Gastroesophageal sphincter (tissue), 4 donors: ENCODE results near the gene ACTN4. TPM values are rescaled to one million over a fixed set of nuclear protein-coding genes. Genes with fewer than 3 reads are reported as not detected.

Experiments
- ATAC-seq: fragments of 150-250 bp; one replicate; pipeline ENCODE4 v1.9.1; 2016; ENCODE audit warnings: mild to moderate bottlenecking, moderate library complexity
- H3K27ac ChIP-seq, 4 donors: fragments of 200-600 bp; sonication (generic) in 3 of 4; 1 replicate in 3 of 4; 2 replicates in 1 of 4; pipeline ENCODE4 v1.5.1; 2016 to 2019
- H3K27me3 ChIP-seq: fragments of 200-600 bp; sonication (generic); one replicate; pipeline ENCODE4 v1.5.1; 2019
- H3K36me3 ChIP-seq, 2 donors: fragments of 200-600 bp; sonication (generic); one replicate each; pipeline ENCODE4 v1.5.1; 2019; ENCODE audit warnings: control low read depth in 1 of 2
- H3K4me1 ChIP-seq, 3 donors: fragments of 200-600 bp; sonication (generic); 1 replicate in 2 of 3; 2 replicates in 1 of 3; pipeline ENCODE4 v1.5.1; 2016 to 2019; ENCODE audit warnings: control low read depth in 2 of 3
- H3K4me3 ChIP-seq, 2 donors: fragments of 200-600 bp; sonication (generic); one replicate each; pipeline ENCODE4 v1.5.1; 2019; ENCODE audit warnings: mild to moderate bottlenecking in 1 of 2, moderate library complexity in 1 of 2
- H3K9me3 ChIP-seq, 3 donors: fragments of 200-600 bp; sonication (generic); one replicate each; pipeline ENCODE4 v1.5.1; 2017 to 2019; ENCODE audit warnings: control low read depth in 2 of 3
- CTCF ChIP-seq, 4 experiments: fragments of 200-600 bp in 2 of 4; fragments of 450-650 bp in 2 of 4; sonication (generic) in 1 of 4; IDR thresholded peaks; one replicate each; pipeline ENCODE4 v1.5.1; 2017 to 2019; ENCODE audit warnings: antibody characterized with exemption in 4 of 4, mild to moderate bottlenecking in 2 of 4, moderate library complexity in 2 of 4
- EP300 ChIP-seq: sonication (generic); formaldehyde crosslinking; IDR thresholded peaks from one replicate; pipeline ENCODE4 v1.6.1; 2017; ENCODE audit warnings: antibody characterized with exemption, mild to moderate bottlenecking
- POLR2A ChIP-seq, 2 donors: fragments of 450-650 bp; IDR thresholded peaks; one replicate each; pipeline ENCODE4 v1.6.1; 2017; ENCODE audit warnings: antibody characterized with exemption in 2 of 2, mild to moderate bottlenecking in 2 of 2, moderate library complexity in 1 of 2
- POLR2AphosphoS5 ChIP-seq: sonication (generic); formaldehyde crosslinking; IDR thresholded peaks from one replicate; pipeline ENCODE4 v1.6.1; 2017; ENCODE audit warnings: antibody characterized with exemption
- WGBS, 2 donors: methylation state at CpG; one replicate each; pipeline ENCODE4 v1.1.5; 2018; ENCODE audit warnings: low coverage in 1 of 2; 5-methylcytosine and 5-hydroxymethylcytosine counted together
- total RNA-seq, 4 donors: library from RNA; depleted of rRNA; stranded (reverse); fragments of >200 nt; gene quantifications; one replicate each; pipeline ENCODE4 v1.1.0, GENCODE V29; 2016

Gene ACTN4
- total RNA-seq, 4 donors from 2014 or later = 337 to 938 (median 507) TPM

GRCh38 chr19:38682195-38682867 lies 34.9 kb downstream of the ACTN4 start:
- Histone ChIP-seq H3K9me3 (no peaks in the 10 kb centered on the region), H3K4me1 (peaks cover 29 to 100% (median 53%) of the 10 kb centered on the region in 3 donors), H3K27ac (peak overlapping the region; percentile 92 to 97 (median 94)), H3K36me3 (no peaks in the 10 kb centered on the region), H3K27me3 (no peaks in the 10 kb centered on the region), H3K4me3 (no peak overlapping the region)
- 89% methylated on average over 5 to 11 of the region's 11 CpGs for WGBS, 2 donors
- TF ChIP-seq CTCF (IDR thresholded peaks at IDR 0.05) (no peak), POLR2AphosphoS5 (no peak), EP300 (no peak), POLR2A (IDR thresholded peaks at IDR 0.05) (no peak)
- ATAC-seq = no peak

DNA sequence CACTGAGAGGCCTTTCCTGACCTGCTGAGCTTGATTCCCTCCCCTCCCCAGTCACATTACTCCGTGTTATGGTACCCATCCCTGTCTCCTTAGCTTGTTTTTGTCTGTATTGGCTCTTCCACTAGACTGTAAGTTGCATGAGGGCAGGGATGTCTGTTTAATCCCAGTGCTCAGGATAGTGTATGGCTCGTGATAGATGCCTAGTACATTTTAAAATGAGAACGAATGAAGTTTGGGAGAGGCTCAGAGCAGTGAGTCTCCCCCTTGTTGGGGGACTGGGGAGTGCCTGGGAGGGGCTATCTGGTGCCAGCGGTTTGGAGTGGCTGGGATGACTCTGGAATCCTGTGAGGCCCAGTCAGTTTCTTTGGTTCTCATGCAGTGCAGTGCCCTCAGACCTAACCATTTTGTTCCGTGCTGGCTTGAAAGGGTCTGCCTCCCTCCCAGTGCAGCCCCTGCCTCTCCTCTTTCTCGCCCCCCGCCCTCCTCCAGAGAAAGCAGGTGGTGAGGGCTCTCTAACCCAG lies 35.5 kb downstream of the ACTN4 start:
- no peak for TF ChIP-seq POLR2AphosphoS5
- TF ChIP-seq POLR2A (IDR thresholded peaks at IDR 0.05) = no peak
- no peak for TF ChIP-seq EP300
- ATAC-seq = no peak
- H3K4me1 ChIP-seq = peaks cover 29 to 100% (median 51%) of the 10 kb centered on the region in 3 donors
- H3K27ac ChIP-seq = peak overlapping the region; percentile 92 to 97 (median 94)
- H3K9me3 ChIP-seq = no peaks in the 10 kb centered on the region
- 70% methylated on average over 1 to 2 of the region's 7 CpGs for WGBS, 2 donors
- H3K4me3 ChIP-seq = no peak overlapping the region
- no peaks in the 10 kb centered on the region for H3K27me3 ChIP-seq
- no peaks in the 10 kb centered on the region for H3K36me3 ChIP-seq

- WGBS, 2 donors = 12% methylated on average over 5 of the region's 10 CpGs; no CpG with 5 or more reads in 1 of the 2 donors
- Histone ChIP-seq H3K27me3 (no peaks in the 10 kb centered on the region), H3K4me1 (peaks cover 29 to 100% (median 54%) of the 10 kb centered on the region in 3 donors), H3K36me3 (no peaks in the 10 kb centered on the region), H3K9me3 (no peaks in the 10 kb centered on the region), H3K27ac (peak overlapping the region; percentile 92 to 97 (median 94)), H3K4me3 (no peak overlapping the region)
- TF ChIP-seq POLR2A (IDR thresholded peaks at IDR 0.05) = no peak
- peak; percentile 8 for TF ChIP-seq POLR2AphosphoS5
- no peak for TF ChIP-seq EP300
- TF ChIP-seq CTCF (IDR thresholded peaks at IDR 0.05) = no peak
- peak; percentile 78 for ATAC-seq
These were observed 36.1 kb downstream of the ACTN4 start for GRCh38 chr19:38683393-38684077.

DNA sequence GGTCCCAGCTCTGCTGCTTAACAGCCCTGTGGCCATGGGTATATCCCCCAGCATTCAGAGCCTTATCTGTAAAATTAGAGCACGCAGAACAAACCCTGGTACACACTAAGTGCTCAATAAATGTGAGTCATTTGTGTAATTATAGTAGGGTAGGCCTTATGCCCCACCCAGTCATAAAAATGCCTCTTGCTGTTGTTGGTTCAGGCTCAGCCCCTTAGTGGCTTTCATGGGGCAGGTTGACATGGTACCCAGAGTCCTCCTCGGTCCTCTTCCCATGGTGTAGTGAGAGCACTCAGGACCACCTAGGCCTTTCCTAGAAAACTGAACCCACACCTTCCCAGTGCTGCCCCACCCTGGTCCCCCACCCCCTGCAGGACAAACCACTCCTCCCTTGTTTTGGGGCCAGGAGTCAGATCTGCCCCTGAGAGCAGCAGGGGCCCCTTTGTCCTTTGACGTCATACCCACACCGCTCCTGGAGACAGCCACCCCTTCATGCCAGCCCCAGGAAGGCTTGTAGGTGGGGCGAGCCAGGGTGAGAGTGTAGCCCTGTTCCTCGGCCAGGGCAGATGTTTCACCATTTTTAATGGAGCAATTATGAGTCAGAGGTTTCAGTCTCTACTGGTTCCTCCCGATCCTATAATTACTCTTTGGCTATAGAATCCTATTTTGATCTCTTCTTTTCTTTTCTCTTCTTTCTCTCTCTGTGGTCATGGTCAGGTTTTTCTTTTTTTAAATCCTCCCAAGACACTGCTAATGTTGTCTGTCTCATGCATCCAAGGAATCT lies 36.8 kb downstream of the ACTN4 start:
- no peaks in the 10 kb centered on the region for H3K27me3 ChIP-seq
- no peaks in the 10 kb centered on the region for H3K9me3 ChIP-seq
- peak; percentile 86 for ATAC-seq
- peaks cover 29 to 100% (median 56%) of the 10 kb centered on the region in 3 donors for H3K4me1 ChIP-seq
- no peak overlapping the region for H3K4me3 ChIP-seq
- TF ChIP-seq POLR2A (IDR thresholded peaks at IDR 0.05) = no peak
- TF ChIP-seq POLR2AphosphoS5 = peak; percentile 74
- TF ChIP-seq CTCF (IDR thresholded peaks at IDR 0.05) = no peak
- no peak for TF ChIP-seq EP300
- 3 to 23% methylated on average over 3 to 5 of the region's 7 CpGs for WGBS, 2 donors
- no peaks in the 10 kb centered on the region for H3K36me3 ChIP-seq
- peak overlapping the region; percentile 92 to 97 (median 94) for H3K27ac ChIP-seq
